NCI-H2196 treated with DMSO at 0.1 percent for 48 hours (cell line): ENCODE results near the gene TEX44.
"Not testable (repeated sequence)": the region's sequence is repeated elsewhere in the genome, so short reads cannot be mapped to it uniquely, and the experiment has no call there.

Experiments
- DNase-seq: peaks from one replicate; lab custom pipeline; 2025; ENCODE audit not compliant: unreplicated experiment; lab: John Stamatoyannopoulos, UW

The TEX44 gene

DNA sequence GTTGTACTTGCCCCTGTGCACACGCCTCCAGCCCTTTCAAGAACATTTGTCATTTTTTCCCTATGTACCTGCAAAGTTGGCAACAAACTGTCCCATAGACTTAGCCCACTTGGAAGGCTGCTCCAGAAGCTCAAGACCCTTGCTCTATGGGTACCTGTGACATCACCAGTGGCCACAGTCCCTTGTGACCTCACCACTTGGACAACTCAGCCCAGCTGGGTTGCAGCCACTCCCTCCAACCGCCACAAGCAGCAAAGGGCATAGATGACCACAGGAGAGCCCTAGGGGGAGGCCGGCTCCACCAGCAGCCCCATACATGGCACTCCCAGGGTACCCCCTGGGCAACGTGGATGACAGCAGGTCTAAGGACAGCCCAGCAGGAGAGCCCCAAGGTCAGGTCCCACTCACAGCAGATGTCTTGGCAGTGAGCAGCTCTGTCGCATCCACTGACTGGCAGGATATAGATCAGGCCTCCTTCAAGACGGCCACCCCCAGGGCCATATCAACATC, at the start of gene TEX44:
TEX44 (plus strand) TSS at position 229 of the 510 bp plus-strand sequence; CDS start at position 317, 88 bp downstream.
- DNase-seq, result no peak

DNA sequence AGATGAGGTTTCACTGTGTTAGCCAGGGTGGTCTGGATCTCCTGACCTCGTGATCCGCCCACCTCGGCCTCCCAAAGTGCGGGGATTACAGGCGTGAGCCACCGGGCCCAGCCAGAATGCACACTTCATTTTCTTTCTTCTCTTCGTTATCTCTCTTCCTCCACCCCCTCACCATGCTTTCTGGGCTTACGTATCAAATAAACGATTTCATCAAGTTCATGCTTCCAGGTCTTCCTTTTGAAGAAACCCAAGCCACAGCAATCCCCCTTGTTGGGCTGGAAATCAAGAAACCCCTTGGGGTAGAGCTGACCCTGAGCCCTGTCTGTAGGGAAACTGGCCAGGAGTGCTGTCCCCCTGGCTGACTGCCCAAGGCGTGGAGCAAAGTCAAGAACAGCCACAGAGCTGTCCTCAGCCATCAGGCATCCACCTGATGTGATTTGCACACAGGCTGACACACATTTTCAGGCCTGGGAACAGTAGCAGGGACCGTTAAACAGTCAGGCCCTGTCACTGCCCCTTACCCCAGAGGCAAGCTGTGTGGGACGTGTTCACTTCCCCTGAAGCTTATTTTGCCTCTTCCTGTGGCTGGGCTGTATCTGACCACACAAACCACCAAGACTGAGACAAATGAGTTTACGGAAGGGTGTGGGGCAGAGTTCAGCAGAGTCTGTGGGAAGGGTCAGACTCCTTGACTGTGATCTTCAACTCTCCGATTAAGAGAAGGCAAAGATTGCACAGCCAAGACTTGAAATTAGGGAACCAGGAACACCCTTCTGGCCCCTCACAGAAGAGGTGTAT, 47.4 kb upstream of the TEX44 start:
- DNase-seq, result no peak

DNA sequence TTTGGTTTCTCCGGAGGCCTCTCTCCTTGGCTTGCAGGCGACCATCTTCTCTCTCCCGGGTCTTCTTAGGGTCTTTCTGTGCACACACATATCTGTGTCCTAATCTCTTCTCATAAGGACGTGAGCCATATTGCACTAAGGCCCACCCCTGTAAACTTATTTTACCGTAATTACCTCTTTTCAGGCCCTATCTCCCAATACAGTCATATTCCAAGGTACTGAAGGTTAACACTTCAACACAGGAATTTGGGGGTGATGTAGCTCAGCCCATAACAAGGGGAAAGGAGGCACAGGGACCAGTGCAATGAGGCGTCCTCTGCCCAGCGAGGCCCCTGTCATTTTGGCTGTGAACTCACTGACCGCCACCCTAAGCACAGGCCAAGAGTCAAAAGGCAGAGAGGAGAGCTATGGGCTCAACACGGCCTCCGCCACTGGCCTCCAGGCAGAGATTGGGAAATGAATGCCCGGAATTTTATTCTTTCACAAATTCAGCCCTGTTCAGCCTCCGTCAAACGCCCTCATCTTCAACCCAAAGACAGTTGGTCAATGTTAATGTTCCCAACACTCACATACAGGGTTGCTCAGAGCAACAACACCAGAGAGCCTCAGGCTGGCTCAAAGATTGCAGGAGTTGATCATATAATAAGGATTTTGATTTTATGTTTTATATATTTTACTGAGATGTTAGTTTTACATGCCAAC, 46.5 kb upstream of the TEX44 start:
- no peak for DNase-seq

DNA sequence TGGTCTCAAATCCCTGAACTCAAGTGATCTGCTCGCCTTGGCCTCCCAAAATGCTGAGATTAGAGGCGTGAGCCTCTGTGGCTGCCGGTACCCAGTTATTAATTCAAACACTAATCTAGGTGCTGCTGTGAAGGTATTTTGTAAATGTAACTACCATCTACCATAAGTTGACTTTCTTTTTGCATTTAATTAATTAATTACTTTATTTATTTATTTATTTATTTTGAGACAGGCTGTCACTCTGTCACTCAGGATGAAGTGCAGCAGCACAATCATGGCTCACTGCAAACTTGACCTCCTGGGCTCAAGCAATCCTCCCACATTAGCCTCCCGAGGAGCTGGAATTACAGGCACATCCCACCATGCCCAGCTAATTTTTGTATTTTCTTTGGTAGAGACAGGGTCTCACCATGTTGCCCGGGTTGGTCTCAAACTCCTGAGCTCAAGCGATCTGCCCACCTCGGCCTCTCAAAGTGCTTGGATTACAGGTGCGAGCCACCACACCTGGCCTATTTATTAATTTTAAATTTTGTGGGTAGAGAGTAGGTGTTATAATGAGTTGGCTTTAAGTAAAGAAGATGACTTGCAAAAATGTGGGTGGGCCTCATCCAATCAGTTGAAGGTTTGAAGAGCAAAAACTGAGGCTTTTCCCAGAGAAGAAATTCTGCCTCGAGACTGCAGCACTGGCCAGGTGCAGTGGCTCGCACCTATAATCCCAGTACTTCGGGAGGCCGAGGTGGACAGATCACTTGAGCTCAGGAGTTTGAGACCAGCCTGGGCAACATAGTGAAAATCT, 45.2 kb upstream of the TEX44 start:
- DNase-seq, result no peak

DNA sequence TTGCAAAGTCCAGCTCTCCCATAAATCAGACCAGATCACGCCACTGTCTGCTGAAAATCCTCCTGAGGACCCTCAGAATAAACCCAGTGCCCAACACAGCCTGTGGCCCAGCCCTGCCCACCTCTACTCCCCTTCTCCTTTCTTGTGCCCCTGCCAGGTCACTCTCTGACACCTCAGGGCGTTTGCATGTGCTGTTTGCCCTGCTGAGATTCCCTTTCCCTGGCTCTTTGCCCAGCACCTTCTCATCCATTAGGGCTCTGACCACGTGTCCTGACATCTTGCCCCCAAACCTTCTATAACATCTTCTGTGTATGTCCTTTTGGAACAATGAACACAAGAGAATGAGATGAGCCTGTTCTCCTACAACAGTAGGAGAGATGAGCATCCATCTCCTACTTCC, 43.9 kb upstream of the TEX44 start:
- no peak for DNase-seq

DNA sequence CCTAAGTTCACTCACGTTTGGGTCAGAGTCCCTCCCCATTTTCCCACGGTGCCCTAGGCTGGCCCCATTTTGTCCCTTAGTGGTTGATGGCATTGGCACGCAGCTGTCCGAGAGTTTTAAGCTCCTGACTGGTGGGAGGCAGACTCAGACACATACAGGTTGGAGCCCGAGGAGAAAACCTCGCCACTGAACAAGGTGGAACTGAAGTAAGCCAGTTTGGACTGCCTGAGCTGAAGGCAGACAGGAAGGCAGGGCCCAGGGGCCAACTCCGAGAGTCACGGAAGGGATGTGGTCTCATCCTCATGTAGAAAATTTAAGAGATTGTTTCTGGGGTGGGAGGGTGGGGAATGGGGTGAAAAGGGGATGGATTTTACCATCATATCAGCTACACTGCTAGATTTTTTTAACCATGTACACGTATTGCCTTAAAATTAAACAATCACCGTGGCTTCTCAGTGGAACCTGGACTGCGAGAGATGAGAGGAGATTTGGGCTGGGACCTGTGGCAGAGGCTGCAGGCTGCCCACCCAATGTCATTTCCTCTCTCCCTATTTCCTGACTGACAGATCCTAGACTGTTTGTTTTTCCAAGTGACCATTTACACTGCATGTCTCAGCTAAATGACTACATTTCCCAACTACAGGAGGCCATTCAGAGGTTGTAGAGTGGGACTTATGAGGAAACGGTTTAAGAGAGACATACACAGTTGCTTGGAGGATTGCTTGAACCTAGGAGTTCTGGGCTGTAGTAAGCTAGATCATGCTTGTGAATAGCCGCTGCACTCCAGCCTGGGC, 43.0 kb upstream of the TEX44 start:
- no peak for DNase-seq

DNA sequence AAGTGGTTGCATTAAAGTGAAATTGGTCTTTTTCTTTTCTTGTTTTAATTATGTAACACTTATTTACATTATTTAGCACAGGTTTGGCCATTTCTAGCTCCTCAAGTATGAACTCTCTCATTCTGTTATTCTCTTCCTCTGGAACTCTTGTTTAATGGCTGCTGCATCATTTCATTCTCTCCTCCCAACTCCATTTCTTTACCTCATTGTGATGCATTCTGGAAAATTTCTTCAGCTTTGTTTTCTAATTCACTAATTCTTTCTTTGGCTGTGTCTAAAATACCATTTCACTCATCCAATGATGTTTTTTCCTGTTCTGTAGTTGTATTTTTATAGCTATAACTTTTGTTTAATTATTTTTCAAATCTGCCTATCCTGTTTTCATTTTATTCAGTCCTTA, 39.9 kb upstream of the TEX44 start:
- DNase-seq, result no peak

DNA sequence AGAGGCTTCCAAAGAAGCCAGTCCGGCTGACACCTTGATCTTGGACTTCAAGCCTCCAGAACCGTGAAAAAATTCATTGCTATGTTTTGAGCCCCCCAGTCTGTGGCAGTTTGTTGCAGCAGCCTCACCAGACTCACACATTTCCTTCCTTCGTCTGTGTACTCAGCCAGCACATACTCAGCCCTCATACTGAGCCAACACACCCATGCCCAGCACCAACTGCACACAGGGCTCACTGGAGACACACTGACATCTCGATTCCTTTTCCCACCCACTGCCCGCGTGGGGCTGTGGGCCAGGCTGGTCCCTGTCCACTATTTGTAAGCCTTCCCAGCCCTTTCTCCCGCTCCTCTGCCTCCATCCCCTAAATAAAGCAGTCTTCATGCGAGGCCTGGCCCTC, 38.3 kb upstream of the TEX44 start:
- DNase-seq, result no peak

DNA sequence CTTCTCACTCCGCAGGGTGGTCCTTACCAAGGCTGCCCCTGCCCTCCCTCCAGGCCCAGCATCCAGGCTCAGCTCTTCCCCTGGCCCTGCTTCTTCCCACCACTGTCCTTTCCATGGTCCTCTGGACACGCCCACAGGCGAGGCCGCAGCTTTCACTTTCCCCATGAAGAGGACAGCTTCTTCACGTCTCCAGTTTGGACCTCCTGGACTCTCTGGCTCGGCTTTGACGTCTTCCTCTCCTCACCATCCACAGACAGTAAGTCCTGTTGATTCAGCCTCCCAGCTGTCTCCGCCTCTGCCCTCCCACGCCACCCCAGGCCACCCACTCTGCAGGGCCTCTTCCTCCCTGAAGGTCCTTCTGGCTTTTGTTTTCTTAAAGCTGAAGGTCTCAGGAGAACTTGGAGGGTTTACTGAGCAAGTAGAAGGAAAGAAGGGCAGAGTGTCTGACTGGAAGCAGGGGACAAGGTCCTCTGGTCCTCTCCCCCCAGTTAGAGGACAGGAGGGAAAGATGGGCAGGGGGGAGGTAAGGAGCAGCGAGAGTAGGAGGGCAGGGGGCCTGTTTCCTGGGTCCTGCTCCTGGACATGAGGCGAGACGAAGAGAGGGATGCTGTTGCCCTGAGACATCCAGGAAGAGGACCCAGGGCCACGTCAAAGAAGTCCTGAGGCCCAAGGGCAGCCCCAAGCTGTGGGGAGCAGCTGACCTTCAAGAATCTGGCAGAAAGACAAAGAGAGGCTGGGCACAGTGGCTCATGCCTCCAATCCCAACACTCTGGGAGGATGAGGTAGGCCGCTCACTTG, 37.7 kb upstream of the TEX44 start:
- DNase-seq, result no peak

DNA sequence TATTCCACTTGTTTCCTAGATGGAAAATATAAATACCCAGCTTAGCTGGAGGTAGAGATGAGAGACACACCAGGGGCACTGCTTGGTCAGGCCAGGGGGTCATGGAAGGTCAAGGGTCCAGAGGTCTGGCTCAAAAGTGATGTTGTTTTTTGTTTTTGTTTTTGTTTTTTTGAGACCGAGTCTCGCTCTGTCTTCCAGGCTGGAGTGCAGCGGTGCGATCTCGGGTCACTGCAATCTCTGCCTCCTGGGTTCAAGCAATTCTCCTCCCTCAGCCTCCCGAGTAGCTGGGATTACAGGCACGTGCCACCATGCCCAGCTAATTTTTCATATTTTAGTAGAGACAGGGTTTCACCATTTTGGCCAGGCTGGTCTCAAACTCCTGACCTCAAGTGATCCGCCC, 36.2 kb upstream of the TEX44 start:
- DNase-seq, result not testable (repeated sequence)

DNA sequence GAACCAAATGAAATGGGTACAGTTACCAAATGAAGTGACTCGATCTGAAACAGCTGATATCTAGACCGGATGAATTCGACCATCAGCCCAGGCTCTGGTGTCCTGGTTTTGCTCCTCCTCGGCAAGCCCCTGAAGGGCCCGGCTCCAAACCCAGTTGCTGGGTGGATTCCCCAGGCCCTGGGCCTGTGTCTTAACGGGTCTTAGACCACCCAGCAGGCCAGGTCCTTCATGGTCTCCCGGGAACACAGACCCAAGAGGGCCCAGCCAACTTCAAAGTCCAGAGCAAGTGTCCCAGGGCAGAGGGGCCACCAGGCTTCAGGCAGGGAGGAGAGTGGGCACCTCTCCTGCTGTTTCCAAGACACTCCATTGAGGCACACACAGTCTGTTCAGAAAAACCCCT, 35.7 kb upstream of the TEX44 start:
- DNase-seq, result no peak

DNA sequence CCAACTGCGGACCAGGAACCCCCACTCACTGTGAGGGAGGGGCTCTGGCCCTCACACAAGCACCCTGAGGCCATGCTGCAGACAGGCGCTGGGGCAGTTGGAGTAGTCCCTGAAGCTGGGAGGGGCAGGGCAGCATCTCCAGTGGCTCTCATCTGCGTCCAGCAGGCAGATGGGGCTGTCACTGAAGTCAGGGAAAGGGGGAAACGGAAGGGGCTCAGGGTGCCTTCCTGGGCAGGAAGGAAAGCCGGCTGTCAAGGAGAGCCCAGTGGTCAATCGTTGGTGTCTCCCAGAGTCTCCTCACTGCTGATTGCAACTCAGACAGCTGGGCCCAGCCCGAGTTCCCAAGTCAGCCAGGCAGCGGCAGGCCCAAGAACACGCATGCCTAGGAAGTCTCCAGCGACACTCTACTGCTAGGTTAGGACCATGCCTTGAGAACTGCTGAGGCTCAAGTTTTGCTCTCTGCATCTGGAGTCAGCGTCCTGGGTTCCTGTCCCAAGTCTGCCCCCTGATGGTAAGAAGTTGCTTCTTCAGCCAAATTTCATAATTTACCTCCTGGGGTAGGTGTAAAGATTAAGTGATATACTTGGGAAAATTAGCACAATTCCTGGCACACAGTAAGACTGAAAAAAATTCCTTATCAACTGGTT, 35.0 kb upstream of the TEX44 start:
- DNase-seq, result peak; percentile 56

DNA sequence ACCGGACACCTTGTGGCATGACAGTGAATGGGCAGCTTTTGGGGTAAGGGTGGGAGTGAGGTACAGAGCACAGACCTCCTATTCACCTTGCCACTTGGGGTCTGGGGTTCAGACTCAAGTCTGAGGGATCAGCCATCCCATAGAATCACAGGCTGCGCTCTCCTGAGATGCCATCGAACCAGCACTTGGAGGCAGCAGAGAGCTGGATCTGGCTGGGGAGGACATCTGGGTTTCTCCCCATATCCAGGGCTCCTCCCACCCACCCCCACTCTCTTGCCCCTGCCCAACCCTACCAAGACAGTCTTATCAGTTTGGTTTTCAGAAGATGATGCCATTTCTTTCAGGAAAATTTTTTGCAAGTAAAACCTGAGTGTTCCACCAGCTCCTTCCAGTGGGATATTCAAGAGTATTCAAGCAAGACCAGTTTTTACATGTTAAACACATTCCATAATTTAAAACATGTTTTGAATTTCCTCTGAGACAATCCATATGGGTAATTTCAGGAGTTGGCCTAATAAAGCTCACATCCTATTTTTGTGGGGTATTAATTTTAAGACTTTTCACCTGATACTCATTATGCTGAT, 29.2 kb upstream of the TEX44 start:
- peak; percentile 37 for DNase-seq

DNA sequence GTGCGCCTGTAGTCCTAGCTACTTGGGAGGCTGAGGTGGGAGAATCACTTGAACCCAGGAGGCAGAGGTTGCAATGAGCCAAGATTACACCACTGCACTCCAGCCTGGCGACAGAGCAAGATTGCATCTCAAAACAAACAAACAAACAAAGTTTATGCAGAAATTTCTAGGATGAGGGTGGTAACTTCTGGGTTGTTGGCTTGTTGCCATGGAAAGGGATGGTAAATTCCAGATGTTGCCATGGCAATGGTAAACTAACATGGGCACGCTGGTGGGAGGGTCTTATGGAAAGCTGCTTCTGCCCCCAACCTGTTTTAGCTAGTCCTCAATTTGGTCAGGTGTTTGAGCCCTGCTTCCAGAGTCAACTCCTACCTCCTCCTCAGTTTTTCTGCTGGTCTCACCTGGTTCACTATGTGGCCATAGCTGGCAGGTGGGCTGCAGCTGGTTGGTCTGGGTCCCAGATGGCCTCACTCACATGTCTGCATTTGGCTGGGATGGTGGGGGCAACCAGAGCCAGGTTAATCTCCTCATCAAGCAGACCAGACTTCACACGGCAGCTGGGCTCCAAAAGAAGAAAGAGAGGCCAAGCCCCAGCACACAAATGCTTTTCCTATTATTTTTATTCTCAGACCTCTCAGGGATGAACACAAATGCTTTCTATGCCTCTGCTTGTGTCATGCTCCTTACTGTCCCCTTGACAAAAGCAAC, 26.6 kb upstream of the TEX44 start:
- no peak for DNase-seq

DNA sequence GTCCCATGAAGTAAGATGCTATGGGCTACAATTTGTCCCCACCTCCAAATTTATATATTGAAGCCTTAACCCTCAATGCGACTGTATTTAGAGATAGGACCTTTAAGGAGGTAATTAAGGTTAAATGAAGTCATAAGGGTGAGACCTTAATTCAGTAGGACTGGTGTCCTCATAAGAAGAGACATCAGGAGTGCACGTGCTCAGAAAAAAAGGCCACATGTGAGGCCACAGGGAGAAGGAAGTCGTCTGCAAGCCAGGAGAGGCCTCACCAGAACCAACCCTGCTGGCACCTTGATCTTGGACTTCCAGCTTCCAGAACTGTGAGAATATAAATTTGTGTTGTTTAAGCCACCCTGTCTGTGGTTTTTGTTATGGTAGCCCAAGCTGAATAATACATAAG, 25.5 kb upstream of the TEX44 start:
- DNase-seq, result no peak

DNA sequence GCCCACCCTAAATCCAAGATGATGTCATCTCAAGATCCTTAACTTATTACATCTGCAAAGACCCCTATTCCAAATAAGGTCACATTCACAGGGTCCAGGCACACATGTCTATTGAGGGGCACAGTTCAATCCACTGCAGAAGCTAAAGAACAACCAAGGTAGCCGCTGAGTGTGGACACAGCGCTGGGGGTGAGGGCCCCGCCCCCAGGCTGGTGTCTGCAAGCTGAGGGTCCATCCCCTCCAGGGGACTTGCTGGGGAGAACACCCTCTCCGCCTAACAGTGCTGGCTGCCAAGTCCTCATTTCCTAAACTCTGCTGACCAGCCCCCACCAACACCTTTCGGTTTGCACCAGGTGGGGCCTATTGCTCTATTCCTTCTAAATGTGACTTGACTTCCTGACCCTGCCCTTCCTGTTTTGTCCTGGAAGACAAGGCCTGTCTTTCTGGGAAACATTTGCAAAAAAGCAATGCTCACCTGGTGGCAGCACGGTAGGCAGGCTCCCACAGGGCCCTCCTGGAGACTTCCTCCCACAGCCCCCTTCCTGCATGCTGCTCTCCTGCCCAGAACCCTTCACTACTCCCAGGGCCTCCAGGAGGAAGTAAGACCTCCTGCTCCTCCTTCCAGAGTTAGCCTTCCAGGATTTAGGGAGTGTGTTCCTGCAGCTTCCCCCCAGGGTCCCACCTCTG, 24.4 kb upstream of the TEX44 start:
- no peak for DNase-seq

DNA sequence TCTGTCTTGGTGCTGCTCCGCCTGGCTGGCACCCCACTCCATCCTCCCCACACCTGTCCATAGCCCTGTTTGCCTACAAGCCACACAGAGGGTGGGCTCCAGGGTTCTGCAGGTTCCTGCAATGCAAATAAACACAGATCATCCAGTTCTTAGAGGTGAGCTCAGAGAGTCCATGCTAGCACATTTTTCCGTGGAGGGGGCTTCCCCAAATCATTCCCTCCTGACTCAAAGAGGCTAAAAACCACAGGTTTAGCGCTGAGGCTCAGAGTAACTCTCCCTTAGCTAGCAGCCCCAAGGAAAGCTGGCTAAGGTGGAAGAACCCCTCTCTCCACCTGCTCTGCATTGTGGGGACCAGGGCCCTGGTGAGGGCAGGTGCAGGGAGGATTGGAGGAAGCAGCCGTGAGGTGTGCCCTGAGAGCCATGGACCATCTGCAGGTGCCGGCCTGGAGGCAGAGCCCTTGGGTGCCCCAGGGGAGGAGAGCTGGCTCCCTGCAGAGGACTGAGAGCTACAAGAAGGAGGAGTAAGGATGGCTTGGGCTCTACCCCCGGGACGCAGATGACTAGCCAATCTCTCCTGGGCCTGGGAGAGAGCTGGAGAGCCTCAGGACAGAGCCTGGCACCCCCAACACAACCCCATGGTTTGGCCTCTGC, 23.8 kb upstream of the TEX44 start:
- DNase-seq, result no peak
